ENCODE data around the gene NFXL1. TPM values are rescaled to one million over a fixed set of nuclear protein-coding genes. Genes with fewer than 3 reads are reported as not detected.

Gene NFXL1
- total RNA-seq, 2 experiments from 2014 or later = 17.9 to 28.4 TPM

- BruUV-seq (replicated peaks) = no TSS peak
- no peaks in the 10 kb centered on the region for H4K20me1 ChIP-seq (ENCODE audit: insufficient read depth, low read length)
- H3K4me3 ChIP-seq (ENCODE audit: low read depth, low read length, poor library complexity, severe bottlenecking) = no peak overlapping the region
- POLR2A ChIA-PET = interaction anchor here (0.9 kb wide), 1 partner anchor 624 kb away, joined by 3 read pairs; no protein-coding TSS in a partner anchor
- CTCF ChIA-PET (ENCODE audit: unreplicated experiment) = no interaction called here
- no peak for DNase-seq (ENCODE audit: low spot score)
- intact Hi-C loops (cut with micrococcal nuclease; ENCODE audit: unreplicated experiment) = no loop called here
- no peak overlapping the region for H3K4me2 ChIP-seq (ENCODE audit: low read length)
- H3K27ac ChIP-seq (ENCODE audit: low read depth, low read length, poor library complexity, severe bottlenecking) = no peak overlapping the region
- no peaks in the 10 kb centered on the region for H3K4me1 ChIP-seq (ENCODE audit: insufficient read depth, low read length, poor library complexity, severe bottlenecking)
- H3K9me2 ChIP-seq (ENCODE audit: insufficient read depth, low read length) = no peaks in the 10 kb centered on the region
- H3K36me3 ChIP-seq (ENCODE audit: insufficient read depth, low read length) = peaks cover 52% of the 10 kb centered on the region
- no peaks in the 10 kb centered on the region for H3K79me2 ChIP-seq (ENCODE audit: insufficient read depth, low read depth, low read length)
- H3K9me3 ChIP-seq (ENCODE audit: low read length) = no peaks in the 10 kb centered on the region
- no peak for TF ChIP-seq EZH2phosphoT487 (IDR thresholded peaks at IDR 0.05; ENCODE audit: borderline replicate concordance, low read depth, low read length)
- TF ChIP-seq, protein P1, sequence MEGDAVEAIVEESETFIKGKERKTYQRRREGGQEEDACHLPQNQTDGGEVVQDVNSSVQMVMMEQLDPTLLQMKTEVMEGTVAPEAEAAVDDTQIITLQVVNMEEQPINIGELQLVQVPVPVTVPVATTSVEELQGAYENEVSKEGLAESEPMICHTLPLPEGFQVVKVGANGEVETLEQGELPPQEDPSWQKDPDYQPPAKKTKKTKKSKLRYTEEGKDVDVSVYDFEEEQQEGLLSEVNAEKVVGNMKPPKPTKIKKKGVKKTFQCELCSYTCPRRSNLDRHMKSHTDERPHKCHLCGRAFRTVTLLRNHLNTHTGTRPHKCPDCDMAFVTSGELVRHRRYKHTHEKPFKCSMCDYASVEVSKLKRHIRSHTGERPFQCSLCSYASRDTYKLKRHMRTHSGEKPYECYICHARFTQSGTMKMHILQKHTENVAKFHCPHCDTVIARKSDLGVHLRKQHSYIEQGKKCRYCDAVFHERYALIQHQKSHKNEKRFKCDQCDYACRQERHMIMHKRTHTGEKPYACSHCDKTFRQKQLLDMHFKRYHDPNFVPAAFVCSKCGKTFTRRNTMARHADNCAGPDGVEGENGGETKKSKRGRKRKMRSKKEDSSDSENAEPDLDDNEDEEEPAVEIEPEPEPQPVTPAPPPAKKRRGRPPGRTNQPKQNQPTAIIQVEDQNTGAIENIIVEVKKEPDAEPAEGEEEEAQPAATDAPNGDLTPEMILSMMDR (conservative IDR thresholded peaks at IDR 0.05; ENCODE audit: low read length) = no peak
- no peak overlapping the region for H2AFZ ChIP-seq (ENCODE audit: low read length)
Observed at GRCh38 chr4:47849466-47849865, 64.9 kb downstream of the NFXL1 start.

- Histone ChIP-seq H2AFZ (ENCODE audit: low read length) (no peak overlapping the region), H3K4me1 (ENCODE audit: insufficient read depth, low read length, poor library complexity, severe bottlenecking) (no peaks in the 10 kb centered on the region), H3K9me2 (ENCODE audit: insufficient read depth, low read length) (no peaks in the 10 kb centered on the region), H3K79me2 (ENCODE audit: insufficient read depth, low read depth, low read length) (no peaks in the 10 kb centered on the region), H4K20me1 (ENCODE audit: insufficient read depth, low read length) (no peaks in the 10 kb centered on the region), H3K4me2 (ENCODE audit: low read length) (no peak overlapping the region), H3K4me3 (ENCODE audit: low read depth, low read length, poor library complexity, severe bottlenecking) (no peak overlapping the region), H3K27ac (ENCODE audit: low read depth, low read length, poor library complexity, severe bottlenecking) (no peak overlapping the region), H3K9me3 (ENCODE audit: low read length) (no peaks in the 10 kb centered on the region), H3K36me3 (ENCODE audit: insufficient read depth, low read length) (peaks cover 59% of the 10 kb centered on the region)
- no TSS peak for BruUV-seq (replicated peaks)
- intact Hi-C loops (cut with micrococcal nuclease; ENCODE audit: unreplicated experiment) = no loop called here
- POLR2A ChIA-PET = interaction anchor here (0.6 kb wide), 1 partner anchor 724 kb away, joined by 3 read pairs; no protein-coding TSS in a partner anchor
- DNase-seq (ENCODE audit: low spot score) = no peak
- CTCF ChIA-PET (ENCODE audit: unreplicated experiment) = no interaction called here
- no peak for TF ChIP-seq EZH2phosphoT487 (IDR thresholded peaks at IDR 0.05; ENCODE audit: borderline replicate concordance, low read depth, low read length)
- TF ChIP-seq, protein P1 (conservative IDR thresholded peaks at IDR 0.05; ENCODE audit: low read length) = no peak
Observed at GRCh38 chr4:47848041-47848440, 66.3 kb downstream of the NFXL1 start.

GRCh38 chr4:47842985-47843384, 71.4 kb downstream of the NFXL1 start:
- no TSS peak for BruUV-seq (replicated peaks)
- TF ChIP-seq, protein P1 (conservative IDR thresholded peaks at IDR 0.05; ENCODE audit: low read length) = no peak
- no peak for TF ChIP-seq EZH2phosphoT487 (IDR thresholded peaks at IDR 0.05; ENCODE audit: borderline replicate concordance, low read depth, low read length)
- no peak overlapping the region for H3K27ac ChIP-seq (ENCODE audit: low read depth, low read length, poor library complexity, severe bottlenecking)
- no peak for DNase-seq (ENCODE audit: low spot score)
- H3K9me2 ChIP-seq (ENCODE audit: insufficient read depth, low read length) = no peaks in the 10 kb centered on the region
- CTCF ChIA-PET (ENCODE audit: unreplicated experiment) = no interaction called here
- no peaks in the 10 kb centered on the region for H4K20me1 ChIP-seq (ENCODE audit: insufficient read depth, low read length)
- H2AFZ ChIP-seq (ENCODE audit: low read length) = no peak overlapping the region
- no peaks in the 10 kb centered on the region for H3K9me3 ChIP-seq (ENCODE audit: low read length)
- H3K4me1 ChIP-seq (ENCODE audit: insufficient read depth, low read length, poor library complexity, severe bottlenecking) = no peaks in the 10 kb centered on the region
- H3K4me2 ChIP-seq (ENCODE audit: low read length) = no peak overlapping the region
- peaks cover 35% of the 10 kb centered on the region for H3K36me3 ChIP-seq (ENCODE audit: insufficient read depth, low read length)
- POLR2A ChIA-PET = no interaction called here
- intact Hi-C loops (cut with micrococcal nuclease; ENCODE audit: unreplicated experiment) = no loop called here
- H3K4me3 ChIP-seq (ENCODE audit: low read depth, low read length, poor library complexity, severe bottlenecking) = no peak overlapping the region
- H3K79me2 ChIP-seq (ENCODE audit: insufficient read depth, low read depth, low read length) = no peaks in the 10 kb centered on the region
